Loucy (cell line): Measurements from ENCODE around the gene POP4.

Experiments used
- CTCF ChIP-seq: fragments of 200-600 bp; sonication (generic); conservative IDR thresholded peaks from 2 replicates; pipeline ENCODE4 v1.5.1; 2014; ENCODE audit warnings: mild to moderate bottlenecking, antibody characterized with exemption, low read length
- EZH2phosphoT487 ChIP-seq: fragments of 200-600 bp; IDR thresholded peaks from 2 replicates; pipeline ENCODE4 v1.6.1; 2018; ENCODE audit warnings: antibody characterized with exemption, mild to moderate bottlenecking, moderate library complexity, borderline replicate concordance

GRCh38 chr19:29566496-29567054 lies 39.5 kb upstream of the POP4 start:
- TF ChIP-seq CTCF (no peak), EZH2phosphoT487 (no peak)
